GM23338 (cell line): ENCODE results near the gene AVP. TPM values are rescaled to one million over a fixed set of nuclear protein-coding genes. Genes with fewer than 3 reads are reported as not detected.

Experiments used
- ATAC-seq: fragments of 200-7000 bp; cut with Tn5 transposase; 3 replicates; pipeline ENCODE4 v1.9.1; 2020
- DNase-seq: peaks from one replicate; pipeline ENCODE4 v3.0.0-alpha.2; 2015; ENCODE audit warnings: low spot score
- H2AFZ ChIP-seq: fragments of 200-600 bp; sonication (generic); 2 replicates; pipeline ENCODE4 v1.8.0; 2016; ENCODE audit warnings: antibody characterized with exemption, mild to moderate bottlenecking, moderate library complexity
- H3F3A ChIP-seq: fragments of 200-600 bp; sonication (generic); replicated peaks from 2 replicates; pipeline ENCODE4 v1.8.0; 2017; ENCODE audit warnings: antibody characterized with exemption, mixed run types, low read depth
- H3K27ac ChIP-seq: fragments of 200-600 bp; sonication (generic); 2 replicates; pipeline ENCODE4 v1.6.1; 2016; ENCODE audit warnings: low read depth
- H3K27me3 ChIP-seq: fragments of 200-600 bp; sonication (generic); 2 replicates; pipeline ENCODE4 v1.8.0; 2016; ENCODE audit warnings: mild to moderate bottlenecking, mixed run types, moderate library complexity; ENCODE audit not compliant: insufficient read depth
- H3K36me3 ChIP-seq: fragments of 200-600 bp; sonication (generic); 2 replicates; pipeline ENCODE4 v1.8.0; 2016; ENCODE audit warnings: mild to moderate bottlenecking; ENCODE audit not compliant: insufficient read depth
- H3K4me1 ChIP-seq: fragments of 200-600 bp; sonication (generic); 2 replicates; pipeline ENCODE4 v1.8.0; 2016; ENCODE audit warnings: mild to moderate bottlenecking, moderate library complexity; ENCODE audit not compliant: insufficient read depth
- H3K4me2 ChIP-seq: fragments of 200-600 bp; sonication (generic); 2 replicates; pipeline ENCODE4 v1.7.1; 2017; ENCODE audit warnings: mixed run types
- H3K4me3 ChIP-seq: fragments of 200-600 bp; sonication (generic); 2 replicates; pipeline ENCODE4 v1.6.1; 2016; ENCODE audit warnings: mixed run types
- H3K79me2 ChIP-seq: fragments of 200-600 bp; sonication (generic); replicated peaks from 2 replicates; pipeline ENCODE4 v1.8.0; 2017; ENCODE audit warnings: mild to moderate bottlenecking; ENCODE audit not compliant: insufficient read depth
- H3K9me2 ChIP-seq: fragments of 200-600 bp; sonication (generic); 2 replicates; pipeline ENCODE4 v1.8.0; 2017; ENCODE audit not compliant: insufficient read depth
- H4K20me1 ChIP-seq: fragments of 200-600 bp; sonication (generic); replicated peaks from 2 replicates; pipeline ENCODE4 v1.8.0; 2017; ENCODE audit warnings: mild to moderate bottlenecking; ENCODE audit not compliant: insufficient read depth
- H3K27ac Mint-ChIP-seq: 2 replicates; pipeline ENCODE4 v1.8.0; 2020; ENCODE audit warnings: inconsistent platforms, mild to moderate bottlenecking, moderate library complexity, mixed read lengths
- H3K27me3 Mint-ChIP-seq: 3 replicates; pipeline ENCODE4 v1.8.0; 2022; ENCODE audit warnings: low read depth, mild to moderate bottlenecking, moderate library complexity, mixed read lengths, inconsistent platforms; ENCODE audit not compliant: insufficient read depth, poor library complexity
- H3K36me3 Mint-ChIP-seq: 3 replicates; pipeline ENCODE4 v1.8.0; 2021; ENCODE audit warnings: low read depth, mild to moderate bottlenecking, inconsistent platforms, moderate library complexity, mixed read lengths
- H3K4me1 Mint-ChIP-seq: 3 replicates; pipeline ENCODE4 v1.8.0; 2020; ENCODE audit warnings: mild to moderate bottlenecking, inconsistent platforms, mixed read lengths
- H3K4me3 Mint-ChIP-seq: 3 replicates; pipeline ENCODE4 v1.8.0; 2021; ENCODE audit warnings: moderate library complexity, mild to moderate bottlenecking, inconsistent platforms, mixed read lengths
- H3K9me3 Mint-ChIP-seq: 3 replicates; pipeline ENCODE4 v1.8.0; 2020; ENCODE audit warnings: moderate library complexity, mild to moderate bottlenecking, inconsistent platforms, mixed read lengths
- EZH2 ChIP-seq: fragments of 200-600 bp; sonication (generic); IDR thresholded peaks from one replicate; pipeline ENCODE4 v1.8.0; 2017; ENCODE audit warnings: antibody characterized with exemption, mild to moderate bottlenecking, low read depth; ENCODE audit not compliant: unreplicated experiment
- NANOG ChIP-seq: IDR thresholded peaks from 2 replicates; pipeline ENCODE4 v1.6.1; 2016; ENCODE audit warnings: antibody characterized with exemption, borderline replicate concordance
- POLR2AphosphoS5 ChIP-seq: IDR thresholded peaks from 2 replicates; pipeline ENCODE4 v1.6.1; 2016; ENCODE audit warnings: antibody characterized with exemption, low read depth
- STAT1 ChIP-seq: IDR thresholded peaks from one replicate; pipeline ENCODE4 v1.6.1; 2016; ENCODE audit warnings: antibody characterized with exemption; ENCODE audit not compliant: unreplicated experiment
- polyA plus RNA-seq: library from polyadenylated mRNA; unstranded; fragments of >200 nt; fragmentation: Nextera tagmentation; extraction: Ambion mirVana; gene quantifications from 2 replicates; pipeline ENCODE4 v1.2.1, GENCODE V29; 2016
- total RNA-seq: library from RNA; depleted of rRNA; stranded (reverse); fragments of >200 nt; shearing (Covaris generic); gene quantifications from 2 replicates; pipeline ENCODE4 v1.2.3, GENCODE V29; 2014
- TF ChIP-seq, protein P1 (sequence below): fragments of 250-450 bp; sonication (Bioruptor Pico); IDR thresholded peaks from 2 replicates; pipeline ENCODE4 v1.5.0; 2020; ENCODE audit warnings: mild to moderate bottlenecking, moderate library complexity
- TF ChIP-seq, protein P2 (sequence below): IDR thresholded peaks from 2 replicates; pipeline ENCODE4 v1.6.1; 2016; ENCODE audit warnings: antibody characterized with exemption

Gene AVP
- total and polyA plus RNA-seq, 2 experiments from 2014 or later = 0.60 TPM; not detected in 1

DNA sequence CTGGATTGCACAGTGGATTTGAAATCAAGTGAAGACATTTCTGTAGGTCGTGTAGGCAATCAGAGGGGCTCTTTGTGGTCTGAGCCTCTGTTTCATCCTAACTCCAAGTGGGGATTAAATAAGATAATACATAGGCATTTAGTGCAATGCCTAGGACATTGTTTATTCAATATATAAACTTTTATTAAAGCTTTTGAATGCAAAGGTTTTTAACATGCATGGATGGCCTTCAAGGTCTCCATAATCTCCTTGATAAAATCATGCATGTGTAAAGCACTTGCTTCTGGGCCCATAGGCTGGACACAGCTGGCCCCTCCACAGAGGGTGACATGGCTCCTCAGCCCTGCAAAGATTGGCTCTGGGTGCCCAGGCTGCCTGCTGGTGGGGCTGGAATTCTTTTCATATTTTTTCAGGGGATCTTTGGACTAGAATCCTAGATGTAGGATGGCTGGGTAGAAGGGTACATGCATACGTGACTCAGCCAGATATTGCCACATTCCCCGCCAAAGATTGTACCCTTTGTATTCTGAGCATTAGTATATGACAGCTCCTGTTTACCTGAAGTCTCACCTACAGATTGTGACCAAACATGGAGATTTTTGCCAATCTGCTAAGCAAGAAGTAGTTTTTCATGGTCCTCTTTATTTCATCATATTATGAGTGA lies 19.0 kb upstream of the AVP start:
- Histone ChIP-seq H3K4me3 (no peak overlapping the region), H4K20me1 (no peaks in the 10 kb centered on the region), H3K4me1 (no peaks in the 10 kb centered on the region), H3K36me3 (no peaks in the 10 kb centered on the region), H2AFZ (peak overlapping the region; percentile 52; the same call in 1 of the 2 replicates), H3K9me2 (no peaks in the 10 kb centered on the region), H3F3A (no peaks in the 10 kb centered on the region), H3K27ac (no peak overlapping the region), H3K4me2 (no peak overlapping the region), H3K79me2 (no peaks in the 10 kb centered on the region), H3K27me3 (no peaks in the 10 kb centered on the region)
- Mint-ChIP-seq H3K27ac (no peak overlapping the region), H3K36me3 (no peaks in the 10 kb centered on the region), H3K9me3 (no peaks in the 10 kb centered on the region), H3K4me3 (no peak overlapping the region), H3K27me3 (peaks cover 9% of the 10 kb centered on the region), H3K4me1 (peaks cover 12% of the 10 kb centered on the region)
- no peak for TF ChIP-seq STAT1
- TF ChIP-seq, protein P1, sequence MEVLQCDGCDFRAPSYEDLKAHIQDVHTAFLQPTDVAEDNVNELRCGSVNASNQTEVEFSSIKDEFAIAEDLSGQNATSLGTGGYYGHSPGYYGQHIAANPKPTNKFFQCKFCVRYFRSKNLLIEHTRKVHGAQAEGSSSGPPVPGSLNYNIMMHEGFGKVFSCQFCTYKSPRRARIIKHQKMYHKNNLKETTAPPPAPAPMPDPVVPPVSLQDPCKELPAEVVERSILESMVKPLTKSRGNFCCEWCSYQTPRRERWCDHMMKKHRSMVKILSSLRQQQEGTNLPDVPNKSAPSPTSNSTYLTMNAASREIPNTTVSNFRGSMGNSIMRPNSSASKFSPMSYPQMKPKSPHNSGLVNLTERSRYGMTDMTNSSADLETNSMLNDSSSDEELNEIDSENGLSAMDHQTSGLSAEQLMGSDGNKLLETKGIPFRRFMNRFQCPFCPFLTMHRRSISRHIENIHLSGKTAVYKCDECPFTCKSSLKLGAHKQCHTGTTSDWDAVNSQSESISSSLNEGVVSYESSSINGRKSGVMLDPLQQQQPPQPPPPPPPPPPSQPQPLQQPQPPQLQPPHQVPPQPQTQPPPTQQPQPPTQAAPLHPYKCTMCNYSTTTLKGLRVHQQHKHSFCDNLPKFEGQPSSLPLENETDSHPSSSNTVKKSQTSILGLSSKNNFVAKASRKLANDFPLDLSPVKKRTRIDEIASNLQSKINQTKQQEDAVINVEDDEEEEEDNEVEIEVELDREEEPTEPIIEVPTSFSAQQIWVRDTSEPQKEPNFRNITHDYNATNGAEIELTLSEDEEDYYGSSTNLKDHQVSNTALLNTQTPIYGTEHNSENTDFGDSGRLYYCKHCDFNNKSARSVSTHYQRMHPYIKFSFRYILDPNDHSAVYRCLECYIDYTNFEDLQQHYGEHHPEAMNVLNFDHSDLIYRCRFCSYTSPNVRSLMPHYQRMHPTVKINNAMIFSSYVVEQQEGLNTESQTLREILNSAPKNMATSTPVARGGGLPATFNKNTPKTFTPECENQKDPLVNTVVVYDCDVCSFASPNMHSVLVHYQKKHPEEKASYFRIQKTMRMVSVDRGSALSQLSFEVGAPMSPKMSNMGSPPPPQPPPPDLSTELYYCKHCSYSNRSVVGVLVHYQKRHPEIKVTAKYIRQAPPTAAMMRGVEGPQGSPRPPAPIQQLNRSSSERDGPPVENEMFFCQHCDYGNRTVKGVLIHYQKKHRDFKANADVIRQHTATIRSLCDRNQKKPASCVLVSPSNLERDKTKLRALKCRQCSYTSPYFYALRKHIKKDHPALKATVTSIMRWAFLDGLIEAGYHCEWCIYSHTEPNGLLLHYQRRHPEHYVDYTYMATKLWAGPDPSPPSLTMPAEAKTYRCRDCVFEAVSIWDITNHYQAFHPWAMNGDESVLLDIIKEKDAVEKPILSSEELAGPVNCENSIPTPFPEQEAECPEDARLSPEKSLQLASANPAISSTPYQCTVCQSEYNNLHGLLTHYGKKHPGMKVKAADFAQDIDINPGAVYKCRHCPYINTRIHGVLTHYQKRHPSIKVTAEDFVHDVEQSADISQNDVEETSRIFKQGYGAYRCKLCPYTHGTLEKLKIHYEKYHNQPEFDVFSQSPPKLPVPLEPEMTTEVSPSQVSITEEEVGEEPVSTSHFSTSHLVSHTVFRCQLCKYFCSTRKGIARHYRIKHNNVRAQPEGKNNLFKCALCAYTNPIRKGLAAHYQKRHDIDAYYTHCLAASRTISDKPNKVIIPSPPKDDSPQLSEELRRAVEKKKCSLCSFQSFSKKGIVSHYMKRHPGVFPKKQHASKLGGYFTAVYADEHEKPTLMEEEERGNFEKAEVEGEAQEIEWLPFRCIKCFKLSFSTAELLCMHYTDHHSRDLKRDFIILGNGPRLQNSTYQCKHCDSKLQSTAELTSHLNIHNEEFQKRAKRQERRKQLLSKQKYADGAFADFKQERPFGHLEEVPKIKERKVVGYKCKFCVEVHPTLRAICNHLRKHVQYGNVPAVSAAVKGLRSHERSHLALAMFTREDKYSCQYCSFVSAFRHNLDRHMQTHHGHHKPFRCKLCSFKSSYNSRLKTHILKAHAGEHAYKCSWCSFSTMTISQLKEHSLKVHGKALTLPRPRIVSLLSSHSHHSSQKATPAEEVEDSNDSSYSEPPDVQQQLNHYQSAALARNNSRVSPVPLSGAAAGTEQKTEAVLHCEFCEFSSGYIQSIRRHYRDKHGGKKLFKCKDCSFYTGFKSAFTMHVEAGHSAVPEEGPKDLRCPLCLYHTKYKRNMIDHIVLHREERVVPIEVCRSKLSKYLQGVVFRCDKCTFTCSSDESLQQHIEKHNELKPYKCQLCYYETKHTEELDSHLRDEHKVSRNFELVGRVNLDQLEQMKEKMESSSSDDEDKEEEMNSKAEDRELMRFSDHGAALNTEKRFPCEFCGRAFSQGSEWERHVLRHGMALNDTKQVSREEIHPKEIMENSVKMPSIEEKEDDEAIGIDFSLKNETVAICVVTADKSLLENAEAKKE (CRISPR knock-in tag) = no peak
- ATAC-seq = no peak
- DNase-seq = no peak

DNA sequence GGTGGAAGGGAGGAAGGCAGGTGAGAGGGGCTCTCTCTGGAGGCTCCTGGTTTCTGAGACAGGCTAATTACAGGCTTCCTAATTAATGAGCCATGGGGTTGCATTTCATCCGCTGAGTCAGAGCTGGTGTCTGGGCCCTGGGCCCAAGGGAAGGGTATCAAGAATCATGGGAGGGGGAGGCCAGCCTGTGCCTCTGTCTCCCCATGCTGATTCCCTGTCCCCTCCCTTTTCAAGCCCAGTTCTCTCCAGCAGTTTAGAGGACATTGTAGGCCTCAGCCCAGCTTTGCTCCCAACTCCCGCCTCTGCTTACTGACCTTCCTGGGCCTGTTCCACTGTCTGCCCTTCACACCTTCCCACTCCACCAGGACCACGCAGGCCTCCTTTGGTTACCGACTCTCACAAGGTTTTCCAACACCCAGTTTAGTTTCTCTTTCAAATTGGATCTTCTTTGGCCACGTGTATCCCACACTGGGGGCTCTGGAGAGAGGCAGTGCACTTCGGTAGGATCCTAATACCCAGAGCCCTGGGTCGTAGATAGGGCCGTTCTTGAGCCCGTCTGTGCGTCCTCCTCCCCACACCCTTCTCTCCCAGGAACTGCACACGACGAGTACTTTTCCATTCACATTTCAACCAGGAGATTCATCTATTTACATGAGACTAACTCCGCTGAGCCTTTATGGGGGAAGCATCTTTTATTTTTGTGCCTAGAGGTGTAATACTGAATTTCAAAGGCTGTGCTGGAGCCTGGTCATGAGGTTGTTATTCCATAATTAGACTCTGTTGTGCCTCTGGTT lies 18.2 kb upstream of the AVP start:
- ATAC-seq = no peak
- Mint-ChIP-seq H3K27me3 (peaks cover 9% of the 10 kb centered on the region), H3K36me3 (no peaks in the 10 kb centered on the region), H3K4me3 (no peak overlapping the region), H3K4me1 (peaks cover 12% of the 10 kb centered on the region), H3K27ac (no peak overlapping the region; the same call in 1 of the 2 replicates), H3K9me3 (no peaks in the 10 kb centered on the region)
- Histone ChIP-seq H3K4me2 (no peak overlapping the region), H4K20me1 (no peaks in the 10 kb centered on the region), H3K79me2 (no peaks in the 10 kb centered on the region), H3K4me1 (no peaks in the 10 kb centered on the region), H3K9me2 (no peaks in the 10 kb centered on the region), H2AFZ (peak overlapping the region; percentile 52; the same call in 1 of the 2 replicates), H3F3A (no peaks in the 10 kb centered on the region), H3K27ac (no peak overlapping the region), H3K4me3 (no peak overlapping the region), H3K27me3 (no peaks in the 10 kb centered on the region), H3K36me3 (no peaks in the 10 kb centered on the region)
- DNase-seq = no peak
- TF ChIP-seq EZH2 (no peak), STAT1 (no peak), NANOG (no peak), POLR2AphosphoS5 (no peak)
- TF ChIP-seq, protein P2, sequence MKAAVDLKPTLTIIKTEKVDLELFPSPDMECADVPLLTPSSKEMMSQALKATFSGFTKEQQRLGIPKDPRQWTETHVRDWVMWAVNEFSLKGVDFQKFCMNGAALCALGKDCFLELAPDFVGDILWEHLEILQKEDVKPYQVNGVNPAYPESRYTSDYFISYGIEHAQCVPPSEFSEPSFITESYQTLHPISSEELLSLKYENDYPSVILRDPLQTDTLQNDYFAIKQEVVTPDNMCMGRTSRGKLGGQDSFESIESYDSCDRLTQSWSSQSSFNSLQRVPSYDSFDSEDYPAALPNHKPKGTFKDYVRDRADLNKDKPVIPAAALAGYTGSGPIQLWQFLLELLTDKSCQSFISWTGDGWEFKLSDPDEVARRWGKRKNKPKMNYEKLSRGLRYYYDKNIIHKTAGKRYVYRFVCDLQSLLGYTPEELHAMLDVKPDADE = no peak
